HEK293 (cell line): ENCODE measurements around the gene SPINK4.

Experiments
- CTCF ChIA-PET: fragments of 350-600 bp; formaldehyde crosslinking; extraction: SDS; loops from one replicate; lab custom pipeline; 2021; ENCODE audit warnings: antibody characterized with exemption; lab: Yijun Ruan, JAX
- POLR2A ChIA-PET: fragments of 300-600 bp; formaldehyde crosslinking; extraction: SDS; loops from one replicate; lab custom pipeline; 2020; ENCODE audit warnings: antibody characterized with exemption, inconsistent platforms; lab: Yijun Ruan, JAX
- H3K27ac ChIP-seq: fragments of 200-500 bp; sonication (Bioruptor generic); 2 replicates; pipeline ENCODE4 v1.5.1; 2014; ENCODE audit warnings: low read depth, low read length, control low read depth, inconsistent platforms; ENCODE audit errors: extremely low read depth
- H3K36me3 ChIP-seq, 2 experiments: fragments of 200-500 bp in 1 of 2; sonication (Bioruptor generic) in 1 of 2; 1 replicate in 1 of 2; 2 replicates in 1 of 2; pipeline ENCODE4 v1.5.1; 2014 to 2017; ENCODE audit warnings: inconsistent platforms in 2 of 2, low read length in 2 of 2; ENCODE audit not compliant: control insufficient read depth in 2 of 2, insufficient read depth in 1 of 2
- H3K4me1 ChIP-seq: fragments of 200-500 bp; sonication (Bioruptor generic); 2 replicates; pipeline ENCODE4 v1.5.1; 2014; ENCODE audit warnings: mild to moderate bottlenecking, low read length, inconsistent platforms; ENCODE audit not compliant: control insufficient read depth, insufficient read depth
- H3K4me3 ChIP-seq: 2 replicates; pipeline ENCODE4 v1.5.1; 2011; ENCODE audit warnings: low read depth, mild to moderate bottlenecking, control low read depth, low read length, moderate library complexity
- H3K9me3 ChIP-seq: fragments of 200-500 bp; sonication (Bioruptor generic); 2 replicates; pipeline ENCODE4 v1.5.1; 2014; ENCODE audit warnings: low read depth, low read length, inconsistent platforms; ENCODE audit not compliant: control insufficient read depth, insufficient read depth
- AEBP2 ChIP-seq: fragments of 450-650 bp; formaldehyde crosslinking; IDR thresholded peaks from 2 replicates; pipeline ENCODE4 v1.5.1; 2016; ENCODE audit warnings: missing biosample characterization, missing genetic modification characterization, borderline replicate concordance
- GFI1B ChIP-seq: fragments of 450-650 bp; formaldehyde crosslinking; IDR thresholded peaks from 2 replicates; pipeline ENCODE4 v1.5.1; 2016; ENCODE audit warnings: missing biosample characterization, missing genetic modification characterization
- ZBTB20 ChIP-seq: fragments of 450-650 bp; formaldehyde crosslinking; IDR thresholded peaks from 2 replicates; pipeline ENCODE4 v1.5.1; 2016; ENCODE audit warnings: missing biosample characterization, missing genetic modification characterization
- ZIC2 ChIP-seq: fragments of 450-650 bp; formaldehyde crosslinking; IDR thresholded peaks from 2 replicates; pipeline ENCODE4 v1.5.1; 2016; ENCODE audit warnings: missing biosample characterization, missing genetic modification characterization
- ZNF169 ChIP-seq: fragments of 450-650 bp; formaldehyde crosslinking; IDR thresholded peaks from 2 replicates; pipeline ENCODE4 v1.5.1; 2016; ENCODE audit warnings: missing biosample characterization, missing genetic modification characterization
- ZNF2 ChIP-seq: fragments of 450-650 bp; formaldehyde crosslinking; IDR thresholded peaks from 2 replicates; pipeline ENCODE4 v1.5.1; 2016; ENCODE audit warnings: missing biosample characterization, missing genetic modification characterization
- ZNF214 ChIP-seq: fragments of 450-650 bp; formaldehyde crosslinking; IDR thresholded peaks from 2 replicates; pipeline ENCODE4 v1.5.1; 2017; ENCODE audit warnings: missing biosample characterization, mild to moderate bottlenecking, missing genetic modification characterization, borderline replicate concordance
- ZNF280D ChIP-seq: fragments of 450-650 bp; formaldehyde crosslinking; IDR thresholded peaks from 2 replicates; pipeline ENCODE4 v1.5.1; 2016; ENCODE audit warnings: missing biosample characterization, missing genetic modification characterization
- ZNF398 ChIP-seq: fragments of 450-650 bp; formaldehyde crosslinking; IDR thresholded peaks from 2 replicates; pipeline ENCODE4 v1.5.1; 2017; ENCODE audit warnings: missing biosample characterization, missing genetic modification characterization
- ZNF513 ChIP-seq: fragments of 450-650 bp; IDR thresholded peaks from 2 replicates; pipeline ENCODE4 v1.5.1; 2018; ENCODE audit warnings: missing biosample characterization, missing genetic modification characterization
- ZNF571 ChIP-seq: fragments of 450-650 bp; formaldehyde crosslinking; IDR thresholded peaks from 2 replicates; pipeline ENCODE4 v1.5.0; 2017; ENCODE audit warnings: missing biosample characterization, missing genetic modification characterization
- ZNF670 ChIP-seq: fragments of 450-650 bp; formaldehyde crosslinking; IDR thresholded peaks from 2 replicates; pipeline ENCODE4 v1.5.1; 2016; ENCODE audit warnings: missing biosample characterization, missing genetic modification characterization, low read depth
- ZNF677 ChIP-seq: fragments of 450-650 bp; IDR thresholded peaks from 2 replicates; pipeline ENCODE4 v1.5.0; 2018; ENCODE audit warnings: missing biosample characterization, mild to moderate bottlenecking, missing genetic modification characterization, moderate library complexity
- ZNF707 ChIP-seq: fragments of 450-650 bp; formaldehyde crosslinking; IDR thresholded peaks from 2 replicates; pipeline ENCODE4 v1.5.1; 2016; ENCODE audit warnings: missing biosample characterization, missing genetic modification characterization
- ZNF777 ChIP-seq: fragments of 450-650 bp; formaldehyde crosslinking; IDR thresholded peaks from 2 replicates; pipeline ENCODE4 v1.5.1; 2017; ENCODE audit warnings: missing biosample characterization, missing genetic modification characterization, borderline replicate concordance
- ZNF792 ChIP-seq: fragments of 450-650 bp; formaldehyde crosslinking; IDR thresholded peaks from 2 replicates; pipeline ENCODE4 v1.5.1; 2016; ENCODE audit warnings: missing biosample characterization, missing genetic modification characterization
- ZSCAN18 ChIP-seq: fragments of 450-650 bp; formaldehyde crosslinking; IDR thresholded peaks from 2 replicates; pipeline ENCODE4 v1.5.1; 2016; ENCODE audit warnings: missing biosample characterization, missing genetic modification characterization
- ZSCAN23 ChIP-seq: fragments of 450-650 bp; formaldehyde crosslinking; IDR thresholded peaks from 2 replicates; pipeline ENCODE4 v1.5.1; 2016; ENCODE audit warnings: missing biosample characterization, missing genetic modification characterization

Gene SPINK4

GRCh38 chr9:33221568-33221884 lies 18.4 kb upstream of the SPINK4 start (continued):
- TF ChIP-seq ZNF513 (tag by site-specific recombination): no peak
- TF ChIP-seq ZNF777 (tag by site-specific recombination): no peak
- TF ChIP-seq ZSCAN23 (tag by site-specific recombination): no peak
- TF ChIP-seq ZNF280D (tag by site-specific recombination): no peak

- CTCF ChIA-PET: interaction anchor here (0.6 to 1.2 kb wide), 3 partner anchors 34 to 50 kb away, joined by 3 read pairs; no protein-coding TSS in a partner anchor
- TF ChIP-seq ZNF707 (tag by site-specific recombination) (no peak), ZBTB20 (tag by site-specific recombination) (no peak), ZIC2 (no peak), ZNF398 (tag by site-specific recombination) (no peak), ZNF2 (tag by site-specific recombination) (no peak), ZNF792 (tag by site-specific recombination) (no peak), GFI1B (no peak), ZNF214 (tag by site-specific recombination) (no peak), ZSCAN18 (tag by site-specific recombination) (no peak), ZNF677 (no peak), ZNF571 (no peak), AEBP2 (tag by site-specific recombination) (no peak), ZNF169 (tag by site-specific recombination) (no peak), ZNF670 (tag by site-specific recombination) (no peak)
- POLR2A ChIA-PET: no interaction called here
- Histone ChIP-seq H3K4me1 (no peaks in the 10 kb centered on the region), H3K36me3 (no peaks in the 10 kb centered on the region), H3K9me3 (no peaks in the 10 kb centered on the region), H3K4me3 (no peak overlapping the region), H3K27ac (no peak overlapping the region)
These were observed 17.9 kb upstream of the SPINK4 start for GRCh38 chr9:33222031-33222430.
